ENCODE measurements around the gene HPCA.

HPCA gene

DNA sequence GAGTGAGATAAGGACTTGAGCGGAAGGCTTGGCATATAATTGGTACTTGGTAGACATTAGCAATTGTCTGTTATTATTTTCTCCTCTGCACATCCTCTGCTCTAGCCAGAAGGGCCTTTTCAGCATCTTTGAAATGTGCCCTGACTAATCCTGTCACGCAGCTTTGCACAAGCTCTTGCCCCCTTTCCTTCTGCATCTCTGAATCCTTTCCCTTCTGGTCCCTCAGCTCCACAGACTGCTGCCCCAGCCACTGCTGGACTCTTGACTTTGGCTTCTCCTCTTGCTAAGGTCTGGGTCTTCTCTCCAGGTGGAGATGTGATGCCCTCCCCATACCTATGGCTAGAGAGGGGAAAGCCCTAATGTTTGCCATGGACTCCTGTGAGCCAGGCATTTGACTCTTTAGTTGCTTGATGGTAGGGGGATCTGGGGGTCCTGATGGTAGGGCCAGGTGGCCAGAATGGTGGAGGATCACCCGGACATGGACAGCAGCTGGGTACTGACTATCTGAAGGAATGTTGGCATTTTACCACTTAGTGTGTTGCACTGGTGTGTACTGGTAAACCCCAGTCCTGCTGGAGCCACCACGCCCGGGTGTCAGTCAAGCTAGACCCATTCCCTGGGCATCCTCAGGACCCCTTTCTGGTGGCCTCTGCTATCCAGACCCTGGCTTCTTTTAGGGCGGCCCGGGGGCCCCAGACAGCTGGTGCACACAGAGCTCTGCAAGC lies 4.4 kb downstream of the HPCA start:
- DNase-seq: no peak

DNA sequence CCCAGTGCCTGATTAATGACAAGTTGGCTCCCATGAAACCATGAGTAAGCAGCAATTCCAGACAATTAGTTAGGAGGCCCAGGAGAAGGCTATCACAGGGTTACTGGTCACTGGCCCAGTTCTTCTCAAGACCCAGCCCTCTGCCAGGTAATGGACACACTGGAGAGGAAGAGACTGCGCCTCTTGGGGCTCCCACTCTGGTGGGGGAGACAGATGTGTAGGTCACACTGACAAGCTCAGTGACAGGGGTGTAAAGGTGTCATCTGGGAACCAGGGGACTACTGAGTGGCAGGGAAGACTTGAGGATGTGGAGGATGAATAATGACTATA lies 4.9 kb downstream of the HPCA start:
- no peak for DNase-seq

GRCh38 chr1:32891630-32892029 lies 5.3 kb downstream of the HPCA start:
- no peak for DNase-seq

DNA sequence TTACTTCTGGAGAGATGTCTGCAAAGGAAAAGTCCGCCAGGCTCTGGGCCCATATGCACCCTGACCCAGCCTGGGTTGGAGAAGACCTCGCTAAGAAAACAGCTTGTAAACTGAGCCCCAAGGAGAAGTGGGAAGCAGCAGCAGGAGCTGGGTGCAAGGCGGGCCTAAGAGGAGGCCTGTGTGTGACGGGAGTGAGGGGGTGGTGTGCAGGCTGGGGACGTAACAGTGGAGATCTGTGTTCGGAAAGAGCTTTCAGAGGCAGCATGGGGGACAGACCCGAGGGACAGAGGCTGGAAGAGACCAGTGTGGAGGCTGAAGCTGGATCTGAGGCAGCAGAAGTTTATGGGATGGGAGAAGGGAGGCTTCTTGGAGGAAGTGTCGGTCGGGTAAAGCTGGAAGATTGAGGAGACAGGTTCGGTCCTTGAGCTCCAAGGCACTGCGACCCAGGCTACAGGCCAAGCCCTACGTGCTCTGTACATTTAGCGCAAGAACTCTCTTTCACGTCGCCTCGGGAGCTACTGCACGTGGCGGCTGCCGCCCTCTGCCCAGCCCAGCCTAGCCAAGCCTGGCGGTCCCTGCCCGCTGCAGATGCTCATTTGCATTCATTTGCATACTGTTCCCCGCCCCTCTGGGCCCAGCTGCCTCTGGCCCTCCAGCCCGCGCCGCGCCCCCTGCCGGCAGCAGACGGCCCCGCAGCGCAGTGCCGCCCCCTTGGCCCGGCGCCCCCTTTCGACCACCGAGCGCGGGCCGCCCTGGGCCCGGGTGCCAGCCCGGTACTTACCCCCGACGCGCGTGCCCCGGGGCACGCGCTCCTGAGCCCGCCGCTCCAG lies 6.3 kb downstream of the HPCA start:
- DNase-seq: peak; percentile 66

GRCh38 chr1:32893198-32894018 lies 7.1 kb downstream of the HPCA start:
- DNase-seq: no peak

DNA sequence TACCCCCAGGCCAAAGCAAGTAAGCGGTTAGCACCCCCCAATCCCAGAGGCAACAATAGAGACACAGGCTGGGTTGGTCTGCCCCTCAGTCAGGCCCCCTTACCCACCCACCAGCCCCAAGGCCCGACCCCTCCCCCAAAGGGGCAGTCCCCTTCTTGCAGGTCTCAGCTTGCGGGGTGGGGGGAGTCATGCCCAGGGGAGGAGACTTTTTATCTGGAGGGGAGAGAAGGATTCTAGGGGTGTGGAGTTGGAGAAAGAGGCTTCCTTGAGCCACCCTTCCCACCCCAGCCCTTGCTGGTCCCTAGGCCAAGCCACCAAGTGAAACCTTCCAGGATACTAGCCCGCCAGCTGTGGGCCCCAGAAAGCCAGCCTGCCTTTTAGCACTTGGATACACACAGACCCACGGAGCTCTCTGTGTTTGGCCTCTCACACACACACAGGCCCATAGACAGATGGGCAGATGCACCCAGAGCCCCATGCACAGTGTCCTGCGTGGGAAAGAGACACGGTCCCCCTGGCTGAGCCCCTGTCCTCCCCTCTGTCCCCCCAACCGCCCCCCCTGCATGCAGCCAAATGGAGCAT lies 7.8 kb downstream of the HPCA start:
- DNase-seq: no peak

- no peak for DNase-seq
Measured at GRCh38 chr1:32894681-32895080, 8.4 kb downstream of the HPCA start.

- DNase-seq: no peak
Measured at GRCh38 chr1:32895325-32896215, 9.3 kb downstream of the HPCA start.

DNA sequence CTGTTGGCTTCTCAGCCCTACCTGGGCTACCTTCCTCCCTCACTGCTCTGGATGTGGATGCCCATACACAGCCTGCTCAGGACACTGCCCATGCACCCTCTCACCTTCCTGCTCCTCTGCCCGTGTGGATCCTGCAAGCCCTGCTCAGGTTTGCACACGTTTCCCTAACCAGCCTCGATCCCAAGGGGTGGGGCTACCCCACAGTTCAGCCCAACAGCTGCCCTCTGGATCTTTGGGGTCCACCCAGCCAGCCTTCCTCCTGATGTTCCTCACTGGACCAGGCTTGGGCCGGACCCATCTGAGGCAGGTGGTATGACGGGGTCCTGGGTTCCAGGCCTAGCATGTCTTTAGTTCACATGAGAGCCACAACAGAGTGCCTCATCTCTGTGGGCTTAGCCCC lies 10.2 kb downstream of the HPCA start:
- no peak for DNase-seq

DNA sequence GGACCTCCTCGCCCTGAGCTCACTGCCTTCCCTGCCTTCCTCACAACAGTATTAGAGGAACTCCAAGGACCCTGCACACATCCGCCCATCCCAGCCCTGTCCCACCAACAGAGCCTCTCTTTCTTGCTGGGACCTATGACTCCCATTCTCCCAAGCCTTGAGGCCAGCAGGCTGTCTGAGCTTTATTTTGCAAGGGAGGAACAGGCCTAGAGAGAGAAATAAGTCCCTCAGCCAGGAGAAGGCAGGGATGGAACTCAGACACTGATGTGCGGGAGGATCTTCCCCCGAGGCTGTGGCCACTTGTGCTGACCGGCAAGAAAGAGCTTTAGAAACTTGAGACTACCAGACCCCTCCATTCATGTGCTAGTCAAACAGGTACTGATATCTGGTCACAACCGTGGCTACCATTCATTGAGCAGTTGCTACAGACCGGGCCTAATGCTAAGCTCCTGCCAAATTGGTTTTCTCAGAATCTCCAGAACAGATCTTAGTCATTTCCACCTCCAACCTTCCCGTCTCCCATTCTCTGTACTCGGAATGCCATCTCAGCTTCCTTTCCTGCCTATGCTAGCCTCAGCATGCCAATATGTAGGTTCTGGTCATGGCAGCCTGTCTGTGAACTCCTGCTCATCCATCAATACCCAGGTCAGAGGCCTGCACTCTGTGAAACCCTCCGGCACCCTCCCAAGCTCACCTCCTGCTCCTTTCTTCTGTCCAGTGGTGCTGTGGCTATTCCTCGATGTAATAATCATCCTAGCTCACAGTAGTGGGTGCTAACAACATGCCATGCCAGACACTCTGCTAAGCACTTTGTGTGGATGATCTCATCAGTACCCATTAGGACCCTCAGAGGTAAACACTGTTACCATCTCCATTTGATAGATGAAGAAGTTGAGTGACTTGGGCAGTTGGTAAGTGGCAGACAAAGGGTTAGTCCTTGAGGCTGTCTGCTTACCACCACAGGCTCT lies 11.1 kb downstream of the HPCA start:
- no peak for DNase-seq

- no peak for DNase-seq
Measured at GRCh38 chr1:32898056-32898455, 11.8 kb downstream of the HPCA start.

DNA sequence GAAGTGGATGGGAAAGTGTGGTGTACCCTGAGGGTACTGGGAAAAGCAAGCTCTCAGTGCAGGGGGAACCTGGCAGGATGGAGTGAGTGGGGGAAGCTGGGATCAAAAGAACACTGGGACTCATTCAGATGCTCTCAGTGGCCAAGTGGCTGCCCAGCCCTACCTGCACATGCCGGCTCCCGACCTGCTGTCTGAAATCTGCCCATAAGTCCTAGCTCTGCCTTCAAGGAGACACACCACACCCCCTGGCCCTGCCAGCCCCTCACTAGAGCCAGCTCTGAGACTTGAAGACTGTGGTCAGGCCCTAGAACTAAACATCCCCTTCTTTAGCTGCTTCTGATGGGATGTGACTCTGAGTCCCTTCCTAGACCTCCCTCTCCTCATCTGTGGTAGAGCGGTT lies 12.7 kb downstream of the HPCA start:
- no peak for DNase-seq

GRCh38 chr1:32899586-32900296 lies 13.4 kb downstream of the HPCA start:
- no peak for DNase-seq

GRCh38 chr1:32900371-32900955 lies 14.2 kb downstream of the HPCA start:
- no peak for DNase-seq

GRCh38 chr1:32900956-32901822 lies 14.9 kb downstream of the HPCA start, which contains the start of gene TMEM54:
TSS of gene TMEM54 (minus strand) at chr1:32901389. CDS start at chr1:32901238, 151 bp downstream.
- no peak for DNase-seq

- DNase-seq: no peak
Measured at GRCh38 chr1:32901823-32902534, 15.7 kb downstream of the HPCA start.

GRCh38 chr1:32902535-32902920 lies 16.2 kb downstream of the HPCA start:
- DNase-seq: no peak

Data from hematopoietic multipotent progenitor cell treated with erythropoietin and hydrocortisone succinate and interleukin-3 and kit ligand, for 6 days (in vitro differentiated cells).